DMS153 treated with DMSO at 0.1 percent for 48 hours (cell line): ENCODE data around the gene FAT1.

Experiments used
- DNase-seq: peaks from one replicate; lab custom pipeline; 2025; ENCODE audit not compliant: unreplicated experiment; lab: John Stamatoyannopoulos, UW

FAT1 gene

GRCh38 chr4:186724864-186725468, 1.3 kb upstream of the FAT1 start:
- DNase-seq = peak; percentile 13

DNA sequence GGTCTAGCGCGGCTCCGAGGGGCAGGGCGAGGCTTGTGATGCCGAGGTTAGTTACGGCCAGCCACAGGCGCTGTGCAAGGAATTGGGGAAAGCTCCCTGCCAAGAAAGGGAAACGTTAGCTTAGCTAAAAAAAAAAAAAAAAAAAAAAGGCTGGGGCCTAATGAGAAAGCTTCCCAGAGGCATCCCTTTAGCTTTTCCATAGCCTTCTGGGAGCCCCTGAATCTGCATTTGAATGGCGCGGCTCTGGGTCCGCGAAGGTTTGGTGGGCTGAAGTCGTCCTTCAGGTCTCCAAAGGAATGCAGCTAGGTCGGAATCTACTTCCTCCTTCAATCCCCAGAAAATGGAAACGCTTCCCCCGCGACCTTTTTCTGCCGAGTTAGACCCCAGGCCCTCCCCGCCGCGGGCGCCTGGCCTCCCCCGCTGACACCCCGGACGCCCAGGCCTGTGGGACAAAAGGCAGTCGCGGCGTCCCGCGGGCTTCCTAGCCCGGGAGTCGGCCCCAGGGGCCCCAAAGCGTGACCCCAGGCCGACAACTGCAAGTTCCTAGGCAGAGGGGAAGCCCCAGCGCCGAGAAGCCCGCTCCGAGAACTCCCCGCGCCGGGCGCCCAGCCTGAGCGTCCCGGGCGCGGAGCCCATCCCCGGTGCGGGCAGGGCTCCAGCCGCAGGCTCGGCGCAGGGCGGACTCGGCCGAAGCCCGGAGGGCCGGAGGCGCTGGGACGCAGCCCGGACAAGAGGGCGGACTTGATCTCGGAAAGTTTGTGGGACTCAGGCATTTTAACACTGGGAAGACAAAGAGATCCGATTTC, 605 bp upstream of the FAT1 start:
- DNase-seq = no peak

DNA sequence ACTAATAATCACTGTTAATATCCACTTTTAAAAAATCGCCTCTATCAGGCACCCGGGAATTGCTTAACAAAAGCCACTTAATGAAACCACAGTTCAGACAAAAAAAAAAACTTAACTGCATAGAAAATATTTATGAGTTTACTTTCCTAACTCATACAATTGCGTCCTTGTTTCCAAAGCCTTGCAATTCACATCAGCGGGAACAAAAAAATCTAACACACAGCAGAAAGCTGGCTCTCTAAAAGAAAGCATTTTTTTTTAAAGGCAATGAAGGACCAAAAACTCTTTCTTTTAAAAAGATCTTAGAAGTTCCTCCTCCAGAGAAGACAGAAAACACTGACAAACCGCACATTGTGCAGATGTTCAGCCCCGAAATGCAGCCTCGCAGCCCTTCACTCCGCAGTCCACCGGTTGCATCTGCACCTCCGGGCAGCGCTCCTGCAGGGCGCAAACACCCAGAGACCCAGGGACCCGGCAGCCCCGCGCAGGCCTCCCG, 812 bp downstream of the FAT1 start:
- DNase-seq = peak; percentile 59

DNA sequence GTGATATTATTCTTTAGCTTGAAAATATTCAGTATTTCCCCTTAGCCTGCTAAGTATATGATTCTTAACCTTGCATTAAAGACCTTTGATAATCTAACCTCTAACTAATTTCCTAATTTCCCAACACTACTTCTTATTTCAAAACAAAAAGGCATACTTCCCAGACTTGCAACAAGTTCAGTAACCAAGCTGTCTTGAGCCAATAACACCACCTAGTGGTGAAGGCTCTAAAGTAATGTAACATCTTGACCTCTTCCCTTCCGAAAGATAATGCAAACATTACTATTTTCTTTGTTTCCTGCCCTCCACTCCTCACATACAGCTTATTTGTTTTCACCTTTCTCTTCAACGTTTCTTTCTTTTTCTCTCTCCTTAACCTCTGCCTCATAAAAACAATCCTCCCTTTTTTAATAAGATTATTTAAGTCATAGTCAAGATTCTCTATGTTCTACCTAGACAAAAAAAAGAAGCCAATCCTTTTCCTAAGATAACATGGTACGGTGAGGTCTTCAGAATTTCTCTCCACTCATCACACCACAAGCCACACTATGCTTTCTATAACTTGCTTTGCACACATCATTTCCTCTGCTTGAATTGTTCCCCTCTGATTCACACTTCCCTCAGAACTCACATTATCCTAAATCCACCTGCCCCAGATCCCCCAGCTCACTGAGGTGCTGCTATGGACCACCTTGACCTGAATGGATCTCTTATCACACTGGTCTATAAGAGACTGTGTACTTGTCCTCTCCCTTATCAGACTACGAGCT, 3.5 kb downstream of the FAT1 start:
- DNase-seq = no peak

DNA sequence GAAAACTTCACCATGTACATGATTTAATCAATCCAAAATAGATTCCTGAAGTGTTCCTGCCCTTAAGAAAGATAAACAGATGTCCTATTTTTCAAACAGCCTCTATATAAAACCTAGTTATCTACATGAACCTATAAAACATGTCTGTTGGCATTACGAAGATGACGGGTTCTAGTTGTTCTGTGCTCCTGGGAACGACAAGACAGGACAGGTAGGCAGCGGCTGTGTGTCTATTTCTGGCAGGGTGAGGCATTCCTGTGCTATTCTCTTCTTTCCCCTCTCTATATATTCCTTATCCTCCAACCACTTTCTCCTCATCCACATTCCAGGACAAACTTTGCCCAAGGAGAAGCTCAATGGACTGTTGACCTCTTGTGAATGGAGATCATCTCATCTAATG, 6.1 kb downstream of the FAT1 start:
- DNase-seq = no peak

DNA sequence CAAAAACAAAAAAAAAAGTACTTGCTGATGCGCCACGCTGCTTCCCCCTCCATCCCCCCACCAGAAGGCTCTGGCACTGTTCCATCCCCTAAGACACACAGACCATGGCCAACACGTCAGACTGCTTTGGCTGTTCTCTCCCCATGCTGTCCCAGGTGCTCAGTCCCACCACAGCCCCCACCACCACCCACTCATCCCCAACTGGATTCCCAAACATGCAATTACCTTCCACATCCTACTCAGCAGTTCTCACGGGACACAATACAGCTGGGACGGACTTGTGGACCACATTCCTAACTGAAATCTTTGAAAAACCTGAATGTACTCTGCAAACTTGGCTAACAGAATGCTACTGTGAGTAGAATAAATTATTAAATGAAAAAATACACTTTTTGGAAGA, 8.6 kb downstream of the FAT1 start:
- DNase-seq = no peak

GRCh38 chr4:186714006-186714675, 9.5 kb downstream of the FAT1 start:
- no peak for DNase-seq

DNA sequence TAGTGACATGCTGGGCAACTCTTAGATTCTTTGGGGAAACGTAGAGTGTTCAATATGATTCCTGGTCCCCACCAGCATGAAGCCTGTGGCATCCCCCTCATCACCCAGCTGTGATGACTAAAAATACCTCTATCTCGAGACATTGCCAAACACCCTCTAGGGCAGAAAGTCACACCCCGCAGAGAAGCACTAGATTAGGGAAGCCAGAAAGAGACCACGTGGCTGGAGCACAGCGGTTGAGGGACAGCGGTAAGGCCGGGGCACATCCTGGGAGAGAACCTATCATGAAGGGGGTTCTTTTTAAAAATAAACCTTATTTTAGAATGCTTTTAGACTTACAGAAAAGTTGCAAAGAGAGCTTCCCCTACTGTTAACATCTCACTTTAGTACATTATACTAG, 11.0 kb downstream of the FAT1 start:
- DNase-seq = no peak

- DNase-seq = no peak
These were observed 13.0 kb downstream of the FAT1 start for GRCh38 chr4:186710521-186711119.

DNA sequence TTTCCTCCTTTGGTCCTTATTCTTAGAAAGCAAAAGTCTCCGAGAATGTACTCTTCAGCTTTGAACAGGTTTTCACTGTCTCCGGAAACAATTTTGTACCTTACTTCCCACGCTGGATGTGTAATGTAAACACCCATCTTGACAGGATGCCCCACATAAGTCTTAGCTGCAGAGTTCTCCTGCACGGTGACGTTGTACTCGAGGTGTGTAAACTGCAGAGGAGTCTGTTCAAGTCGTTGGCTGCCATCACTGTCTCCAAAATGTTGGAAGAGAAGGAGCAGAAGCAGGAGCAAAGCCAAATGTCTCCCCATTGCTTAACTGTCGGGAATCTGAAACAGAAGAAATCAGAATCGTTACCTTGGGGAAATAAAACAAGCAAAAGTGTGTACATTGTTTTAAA, 14.1 kb downstream of the FAT1 start:
- no peak for DNase-seq

DNA sequence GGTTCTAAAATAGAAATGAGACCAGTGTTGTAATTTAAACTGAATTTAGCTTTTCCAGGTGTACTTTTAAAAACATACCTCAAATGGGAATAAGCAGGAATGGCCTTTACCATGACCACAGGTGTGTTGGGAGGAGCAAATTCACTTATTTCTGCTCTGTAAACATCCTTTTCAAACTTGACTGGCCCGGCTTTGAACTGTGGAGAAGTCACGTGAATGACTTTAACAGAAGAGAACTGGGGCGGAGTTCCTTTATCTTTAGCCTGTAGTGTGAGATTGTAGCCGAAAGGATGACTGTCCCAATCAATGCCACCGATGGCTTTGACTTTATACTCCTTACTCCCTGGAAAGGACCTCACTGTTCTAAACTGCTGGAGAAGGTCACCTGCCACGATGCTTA, 15.1 kb downstream of the FAT1 start:
- DNase-seq = no peak

GRCh38 chr4:186707996-186708395, 15.7 kb downstream of the FAT1 start:
- DNase-seq = no peak

- no peak for DNase-seq
These were observed 16.1 kb downstream of the FAT1 start for GRCh38 chr4:186707574-186707973.

GRCh38 chr4:186704057-186704456, 19.6 kb downstream of the FAT1 start:
- no peak for DNase-seq

DNA sequence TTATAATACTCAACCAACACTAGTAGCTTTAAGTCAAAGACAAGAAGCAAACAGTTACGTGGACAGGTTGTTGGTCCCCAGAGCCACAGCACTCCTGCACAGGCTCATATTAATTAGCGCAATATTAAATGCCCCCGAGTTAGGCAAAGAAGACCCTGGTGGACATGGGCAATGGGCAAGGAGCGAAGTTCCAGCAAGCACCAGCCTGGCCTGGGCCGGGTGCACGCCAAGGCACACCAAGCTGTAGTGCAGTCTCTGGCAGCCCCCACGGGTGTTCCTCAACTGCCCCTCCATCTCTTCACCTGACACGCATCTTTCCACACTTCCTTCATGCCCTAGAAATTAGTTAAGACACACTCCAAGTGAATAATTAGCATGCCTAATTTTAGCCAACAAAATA, 20.1 kb downstream of the FAT1 start:
- no peak for DNase-seq

DNA sequence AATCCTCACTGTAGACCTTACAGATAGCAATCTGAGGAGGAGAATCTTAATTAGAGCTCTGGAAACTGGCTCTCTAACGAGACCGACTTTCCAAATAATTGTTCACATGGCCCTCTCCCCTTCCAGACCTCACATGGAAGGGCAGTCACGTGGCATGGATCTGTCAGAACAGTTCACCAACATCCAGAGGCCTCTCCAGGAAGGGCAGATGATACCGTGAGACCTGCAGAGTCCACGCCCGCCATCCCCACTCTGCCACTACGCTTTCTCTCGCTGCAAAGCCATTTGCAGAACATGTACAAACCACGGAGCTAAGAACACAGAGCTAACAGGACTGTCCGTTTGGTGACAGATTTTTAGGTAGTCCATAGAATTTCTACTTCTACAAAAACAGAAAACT, 20.7 kb downstream of the FAT1 start:
- DNase-seq = no peak

GRCh38 chr4:186702297-186702696, 21.4 kb downstream of the FAT1 start:
- no peak for DNase-seq

GRCh38 chr4:186701788-186702187, 21.9 kb downstream of the FAT1 start:
- DNase-seq = no peak

- DNase-seq = peak; percentile 31
These were observed 22.4 kb downstream of the FAT1 start for GRCh38 chr4:186701273-186701672.

DNA sequence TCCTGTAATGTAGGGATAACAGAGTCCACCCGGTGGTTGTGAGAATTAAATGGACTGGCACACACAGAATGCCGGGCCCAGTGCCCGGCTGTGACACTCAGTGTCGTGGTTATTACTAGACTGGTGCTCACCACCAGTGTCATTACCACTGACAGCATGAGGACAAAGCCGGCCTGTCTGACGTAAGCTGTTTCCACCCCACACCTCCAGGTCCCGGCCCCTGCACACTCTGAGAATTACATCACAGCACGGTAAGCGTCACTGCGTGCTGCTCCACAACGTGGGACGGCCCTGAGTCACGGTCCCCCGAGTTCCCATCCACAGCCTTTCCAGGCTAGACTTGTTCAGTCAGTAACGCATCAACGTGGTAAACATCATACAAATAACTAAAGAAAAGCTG, 22.9 kb downstream of the FAT1 start:
- DNase-seq = no peak

- DNase-seq = no peak
These were observed 23.7 kb downstream of the FAT1 start for GRCh38 chr4:186699881-186700397.
